Measurements from ENCODE around the gene PTGFRN. TPM values are rescaled to one million over a fixed set of nuclear protein-coding genes. Genes with fewer than 3 reads are reported as not detected.

Gene PTGFRN
- total RNA-seq, 1 donor from 2014 or later: 105 TPM

GRCh38 chr1:116921937-116922336, 12.2 kb downstream of the PTGFRN start:
- no peak overlapping the region for H3K9ac ChIP-seq (ENCODE audit: low read depth in 1 of 3, low read length in 3 of 3)
- no peak overlapping the region for H3K27ac ChIP-seq (ENCODE audit: low read depth, low read length)
- H3K4me3 ChIP-seq (ENCODE audit: low read length in 3 of 3): no peak overlapping the region
- peaks cover 3 to 7% (median 3%) of the 10 kb centered on the region in 3 donors for H3K27me3 ChIP-seq (ENCODE audit: control insufficient read depth in 3 of 3, insufficient read depth in 3 of 3, low read length in 3 of 3)
- H3K9me3 ChIP-seq (ENCODE audit: control insufficient read depth in 3 of 3, low read length in 3 of 3): no peaks in the 10 kb centered on the region
- H3K36me3 ChIP-seq (ENCODE audit: control insufficient read depth in 3 of 3, insufficient read depth in 3 of 3, low read length in 3 of 3): no peaks in the 10 kb centered on the region
- H3K4me1 ChIP-seq (ENCODE audit: control insufficient read depth in 3 of 3, insufficient read depth in 3 of 3, low read length in 3 of 3): peaks cover 0 to 2% (median 0%) of the 10 kb centered on the region in 3 donors

GRCh38 chr1:116923421-116923820, 13.7 kb downstream of the PTGFRN start:
- Histone ChIP-seq H3K36me3 (ENCODE audit: control insufficient read depth in 3 of 3, insufficient read depth in 3 of 3, low read length in 3 of 3) (no peaks in the 10 kb centered on the region), H3K27me3 (ENCODE audit: control insufficient read depth in 3 of 3, insufficient read depth in 3 of 3, low read length in 3 of 3) (peaks cover 0 to 3% (median 0%) of the 10 kb centered on the region in 3 donors), H3K9me3 (ENCODE audit: control insufficient read depth in 3 of 3, low read length in 3 of 3) (no peaks in the 10 kb centered on the region), H3K4me3 (ENCODE audit: low read length in 3 of 3) (no peak overlapping the region), H3K4me1 (ENCODE audit: control insufficient read depth in 3 of 3, insufficient read depth in 3 of 3, low read length in 3 of 3) (no peaks in the 10 kb centered on the region), H3K9ac (ENCODE audit: low read depth in 1 of 3, low read length in 3 of 3) (no peak overlapping the region), H3K27ac (ENCODE audit: low read depth, low read length) (no peak overlapping the region)

- H3K27me3 ChIP-seq (ENCODE audit: control insufficient read depth in 3 of 3, insufficient read depth in 3 of 3, low read length in 3 of 3): no peaks in the 10 kb centered on the region
- no peaks in the 10 kb centered on the region for H3K4me1 ChIP-seq (ENCODE audit: control insufficient read depth in 3 of 3, insufficient read depth in 3 of 3, low read length in 3 of 3)
- H3K36me3 ChIP-seq (ENCODE audit: control insufficient read depth in 3 of 3, insufficient read depth in 3 of 3, low read length in 3 of 3): no peaks in the 10 kb centered on the region
- H3K27ac ChIP-seq (ENCODE audit: low read depth, low read length): no peak overlapping the region
- H3K4me3 ChIP-seq (ENCODE audit: low read length in 3 of 3): no peak overlapping the region
- no peaks in the 10 kb centered on the region for H3K9me3 ChIP-seq (ENCODE audit: control insufficient read depth in 3 of 3, low read length in 3 of 3)
- no peak overlapping the region for H3K9ac ChIP-seq (ENCODE audit: low read depth in 1 of 3, low read length in 3 of 3)
Observed at GRCh38 chr1:116927049-116927798, 17.5 kb downstream of the PTGFRN start.

- Histone ChIP-seq H3K4me3 (ENCODE audit: low read length in 3 of 3) (no peak overlapping the region), H3K9ac (ENCODE audit: low read depth in 1 of 3, low read length in 3 of 3) (no peak overlapping the region), H3K36me3 (ENCODE audit: control insufficient read depth in 3 of 3, insufficient read depth in 3 of 3, low read length in 3 of 3) (no peaks in the 10 kb centered on the region), H3K27ac (ENCODE audit: low read depth, low read length) (no peak overlapping the region), H3K9me3 (ENCODE audit: control insufficient read depth in 3 of 3, low read length in 3 of 3) (no peaks in the 10 kb centered on the region), H3K27me3 (ENCODE audit: control insufficient read depth in 3 of 3, insufficient read depth in 3 of 3, low read length in 3 of 3) (no peaks in the 10 kb centered on the region), H3K4me1 (ENCODE audit: control insufficient read depth in 3 of 3, insufficient read depth in 3 of 3, low read length in 3 of 3) (no peaks in the 10 kb centered on the region)
Observed at GRCh38 chr1:116929961-116930592, 20.4 kb downstream of the PTGFRN start.

DNA sequence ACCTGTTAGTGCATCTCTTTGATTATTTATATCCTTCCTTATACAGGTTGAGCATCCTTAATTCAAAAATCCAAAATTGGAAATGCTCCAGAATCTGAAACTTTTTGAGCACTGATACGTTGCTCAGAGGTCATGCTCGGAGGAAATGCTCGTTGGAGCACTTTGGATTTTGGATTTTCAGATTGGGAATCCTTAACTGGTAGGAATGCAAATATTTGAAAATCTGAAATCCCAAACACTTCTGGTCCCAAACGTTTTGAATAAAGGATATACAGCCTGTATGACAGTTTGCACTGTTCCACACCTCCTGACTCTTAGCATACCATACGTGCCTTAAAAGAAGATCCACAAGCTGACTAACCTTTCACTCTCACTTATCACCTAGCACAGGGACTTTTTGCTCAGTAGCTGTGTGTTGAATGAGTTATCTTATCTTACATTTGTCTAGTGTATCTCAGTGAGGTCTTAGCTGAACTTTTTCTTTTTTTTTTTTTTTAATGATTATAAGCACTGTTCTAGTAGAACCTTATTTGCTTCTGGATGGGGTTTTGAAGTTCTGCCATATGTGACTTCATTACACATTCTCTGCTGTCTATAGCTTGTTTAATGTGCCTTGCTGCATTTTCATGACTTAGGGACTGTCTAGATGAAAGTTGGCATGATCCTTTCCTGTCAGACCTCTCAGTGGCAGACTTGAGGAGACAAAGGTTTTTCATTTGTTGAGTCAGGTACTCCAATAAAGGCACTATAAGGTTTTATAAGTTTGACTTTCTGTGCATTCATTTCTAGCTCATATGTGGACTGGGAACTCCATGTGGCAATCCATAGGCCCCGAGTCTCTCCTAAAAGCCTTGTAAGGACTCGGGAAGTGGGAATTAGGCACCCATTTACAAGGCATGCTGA, 21.6 kb downstream of the PTGFRN start:
- no peaks in the 10 kb centered on the region for H3K36me3 ChIP-seq (ENCODE audit: control insufficient read depth in 3 of 3, insufficient read depth in 3 of 3, low read length in 3 of 3)
- H3K9me3 ChIP-seq (ENCODE audit: control insufficient read depth in 3 of 3, low read length in 3 of 3): no peaks in the 10 kb centered on the region
- no peak overlapping the region for H3K27ac ChIP-seq (ENCODE audit: low read depth, low read length)
- H3K27me3 ChIP-seq (ENCODE audit: control insufficient read depth in 3 of 3, insufficient read depth in 3 of 3, low read length in 3 of 3): no peaks in the 10 kb centered on the region
- no peak overlapping the region for H3K9ac ChIP-seq (ENCODE audit: low read depth in 1 of 3, low read length in 3 of 3)
- H3K4me1 ChIP-seq (ENCODE audit: control insufficient read depth in 3 of 3, insufficient read depth in 3 of 3, low read length in 3 of 3): no peaks in the 10 kb centered on the region
- H3K4me3 ChIP-seq (ENCODE audit: low read length in 3 of 3): no peak overlapping the region

GRCh38 chr1:116933606-116934515, 24.1 kb downstream of the PTGFRN start:
- H3K27me3 ChIP-seq (ENCODE audit: control insufficient read depth in 3 of 3, insufficient read depth in 3 of 3, low read length in 3 of 3): no peaks in the 10 kb centered on the region
- no peak overlapping the region for H3K9ac ChIP-seq (ENCODE audit: low read depth in 1 of 3, low read length in 3 of 3)
- H3K9me3 ChIP-seq (ENCODE audit: control insufficient read depth in 3 of 3, low read length in 3 of 3): no peaks in the 10 kb centered on the region
- no peaks in the 10 kb centered on the region for H3K36me3 ChIP-seq (ENCODE audit: control insufficient read depth in 3 of 3, insufficient read depth in 3 of 3, low read length in 3 of 3)
- no peak overlapping the region for H3K27ac ChIP-seq (ENCODE audit: low read depth, low read length)
- H3K4me1 ChIP-seq (ENCODE audit: control insufficient read depth in 3 of 3, insufficient read depth in 3 of 3, low read length in 3 of 3): no peaks in the 10 kb centered on the region
- H3K4me3 ChIP-seq (ENCODE audit: low read length in 3 of 3): no peak overlapping the region

DNA sequence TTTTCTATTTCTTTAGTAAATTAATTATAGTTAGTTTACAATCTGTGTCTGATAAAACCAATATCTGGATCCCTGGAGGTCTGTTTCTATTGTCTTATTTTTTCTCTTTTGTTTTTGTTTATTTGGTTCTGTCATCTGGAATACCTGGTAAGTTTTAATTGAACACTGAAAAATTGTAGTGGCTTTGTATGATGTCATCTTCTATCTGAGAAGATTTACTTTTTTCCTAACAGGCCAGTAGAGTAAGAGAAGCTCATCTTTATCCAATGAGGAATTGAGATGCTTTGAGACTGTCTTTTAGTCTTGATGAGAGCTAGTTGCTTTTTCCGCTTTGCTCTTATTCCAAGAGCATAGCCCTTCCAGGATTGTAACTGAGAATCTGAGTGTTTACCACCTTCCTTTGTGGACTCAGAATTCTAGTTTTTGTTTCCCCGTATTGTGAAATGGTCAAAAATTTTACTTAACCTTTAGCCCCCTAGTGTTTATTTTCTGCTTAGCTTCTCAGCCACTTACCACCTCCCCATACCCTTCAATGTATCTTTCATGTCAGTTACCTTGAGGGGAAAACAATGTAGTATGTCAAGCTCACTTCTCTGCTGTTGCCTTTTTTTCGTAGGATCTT, 25.0 kb downstream of the PTGFRN start:
- Histone ChIP-seq H3K4me3 (ENCODE audit: low read length in 3 of 3) (no peak overlapping the region), H3K4me1 (ENCODE audit: control insufficient read depth in 3 of 3, insufficient read depth in 3 of 3, low read length in 3 of 3) (no peaks in the 10 kb centered on the region), H3K27me3 (ENCODE audit: control insufficient read depth in 3 of 3, insufficient read depth in 3 of 3, low read length in 3 of 3) (no peaks in the 10 kb centered on the region), H3K9ac (ENCODE audit: low read depth in 1 of 3, low read length in 3 of 3) (no peak overlapping the region), H3K9me3 (ENCODE audit: control insufficient read depth in 3 of 3, low read length in 3 of 3) (no peaks in the 10 kb centered on the region), H3K36me3 (ENCODE audit: control insufficient read depth in 3 of 3, insufficient read depth in 3 of 3, low read length in 3 of 3) (no peaks in the 10 kb centered on the region), H3K27ac (ENCODE audit: low read depth, low read length) (no peak overlapping the region)

GRCh38 chr1:116938216-116938615, 28.5 kb downstream of the PTGFRN start:
- Histone ChIP-seq H3K36me3 (ENCODE audit: control insufficient read depth in 3 of 3, insufficient read depth in 3 of 3, low read length in 3 of 3) (peaks cover 0 to 4% (median 2%) of the 10 kb centered on the region in 3 donors), H3K27ac (ENCODE audit: low read depth, low read length) (no peak overlapping the region), H3K9me3 (ENCODE audit: control insufficient read depth in 3 of 3, low read length in 3 of 3) (no peaks in the 10 kb centered on the region), H3K9ac (ENCODE audit: low read depth in 1 of 3, low read length in 3 of 3) (no peak overlapping the region), H3K4me3 (ENCODE audit: low read length in 3 of 3) (no peak overlapping the region), H3K4me1 (ENCODE audit: control insufficient read depth in 3 of 3, insufficient read depth in 3 of 3, low read length in 3 of 3) (no peaks in the 10 kb centered on the region), H3K27me3 (ENCODE audit: control insufficient read depth in 3 of 3, insufficient read depth in 3 of 3, low read length in 3 of 3) (peaks cover 0 to 4% (median 0%) of the 10 kb centered on the region in 3 donors)

Measured in skeletal muscle tissue (tissue), 4 donors.